Measurements from ENCODE around the gene SLC9A9. TPM values are rescaled to one million over a fixed set of nuclear protein-coding genes. Genes with fewer than 3 reads are reported as not detected.

SLC9A9 gene
- total RNA-seq, 4 donors from 2014 or later: 15.1 to 41.1 (median 20.7) TPM

DNA sequence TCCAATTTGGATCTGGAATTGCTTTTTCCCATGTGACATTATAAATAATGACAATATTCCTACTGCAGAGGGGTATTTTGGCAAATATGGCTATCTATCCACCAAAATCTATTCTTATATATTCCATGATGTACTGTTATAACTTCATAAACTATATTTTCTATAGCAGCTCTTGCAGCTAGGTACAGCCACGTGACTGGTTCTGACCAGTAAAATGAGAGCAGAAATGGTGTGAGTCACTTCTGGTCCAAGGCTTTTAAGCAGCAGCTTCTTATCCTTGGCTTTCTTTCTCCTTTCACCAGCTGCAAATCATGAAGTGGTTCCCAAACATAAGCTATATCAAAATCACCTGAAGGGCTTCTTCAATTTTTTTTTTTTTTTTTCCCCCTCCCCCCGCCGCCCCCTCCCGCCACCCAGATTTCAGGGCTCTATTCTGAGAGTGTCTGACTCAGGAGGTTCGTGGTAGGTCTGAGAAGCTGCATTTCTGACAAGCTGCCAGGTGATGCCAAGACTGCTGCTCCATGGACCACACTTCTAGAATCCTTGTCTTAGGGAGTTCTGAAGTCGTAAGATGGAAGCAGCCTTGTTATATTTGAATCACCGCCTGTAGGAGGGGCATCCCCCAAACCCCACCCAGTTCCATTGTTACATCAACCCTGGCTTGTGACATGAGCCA is 371.2 kb downstream of the SLC9A9 start:
- TF ChIP-seq, protein P1, sequence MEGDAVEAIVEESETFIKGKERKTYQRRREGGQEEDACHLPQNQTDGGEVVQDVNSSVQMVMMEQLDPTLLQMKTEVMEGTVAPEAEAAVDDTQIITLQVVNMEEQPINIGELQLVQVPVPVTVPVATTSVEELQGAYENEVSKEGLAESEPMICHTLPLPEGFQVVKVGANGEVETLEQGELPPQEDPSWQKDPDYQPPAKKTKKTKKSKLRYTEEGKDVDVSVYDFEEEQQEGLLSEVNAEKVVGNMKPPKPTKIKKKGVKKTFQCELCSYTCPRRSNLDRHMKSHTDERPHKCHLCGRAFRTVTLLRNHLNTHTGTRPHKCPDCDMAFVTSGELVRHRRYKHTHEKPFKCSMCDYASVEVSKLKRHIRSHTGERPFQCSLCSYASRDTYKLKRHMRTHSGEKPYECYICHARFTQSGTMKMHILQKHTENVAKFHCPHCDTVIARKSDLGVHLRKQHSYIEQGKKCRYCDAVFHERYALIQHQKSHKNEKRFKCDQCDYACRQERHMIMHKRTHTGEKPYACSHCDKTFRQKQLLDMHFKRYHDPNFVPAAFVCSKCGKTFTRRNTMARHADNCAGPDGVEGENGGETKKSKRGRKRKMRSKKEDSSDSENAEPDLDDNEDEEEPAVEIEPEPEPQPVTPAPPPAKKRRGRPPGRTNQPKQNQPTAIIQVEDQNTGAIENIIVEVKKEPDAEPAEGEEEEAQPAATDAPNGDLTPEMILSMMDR (IDR thresholded peaks at IDR 0.05; ENCODE audit: low read depth): no peak

DNA sequence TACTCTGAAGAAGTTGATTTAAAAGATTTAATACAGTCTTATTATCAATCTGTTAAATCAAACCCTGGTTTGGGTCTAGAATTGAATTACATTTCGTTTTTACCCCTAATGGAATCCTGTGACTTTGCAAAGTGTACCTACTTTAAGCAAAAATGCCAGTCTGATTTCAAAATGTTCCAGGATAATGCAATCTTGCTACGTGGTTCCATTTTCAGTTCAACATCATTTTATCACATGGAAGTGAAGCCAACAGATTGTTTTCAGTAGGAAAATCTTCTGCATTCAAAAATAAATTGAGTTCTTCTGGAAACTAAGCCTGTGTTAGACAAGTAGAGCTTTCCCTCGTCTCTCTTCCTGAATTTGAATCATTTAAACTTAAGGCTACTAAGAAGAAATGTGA is 372.3 kb downstream of the SLC9A9 start:
- TF ChIP-seq, protein P1 (IDR thresholded peaks at IDR 0.05; ENCODE audit: low read depth): no peak

DNA sequence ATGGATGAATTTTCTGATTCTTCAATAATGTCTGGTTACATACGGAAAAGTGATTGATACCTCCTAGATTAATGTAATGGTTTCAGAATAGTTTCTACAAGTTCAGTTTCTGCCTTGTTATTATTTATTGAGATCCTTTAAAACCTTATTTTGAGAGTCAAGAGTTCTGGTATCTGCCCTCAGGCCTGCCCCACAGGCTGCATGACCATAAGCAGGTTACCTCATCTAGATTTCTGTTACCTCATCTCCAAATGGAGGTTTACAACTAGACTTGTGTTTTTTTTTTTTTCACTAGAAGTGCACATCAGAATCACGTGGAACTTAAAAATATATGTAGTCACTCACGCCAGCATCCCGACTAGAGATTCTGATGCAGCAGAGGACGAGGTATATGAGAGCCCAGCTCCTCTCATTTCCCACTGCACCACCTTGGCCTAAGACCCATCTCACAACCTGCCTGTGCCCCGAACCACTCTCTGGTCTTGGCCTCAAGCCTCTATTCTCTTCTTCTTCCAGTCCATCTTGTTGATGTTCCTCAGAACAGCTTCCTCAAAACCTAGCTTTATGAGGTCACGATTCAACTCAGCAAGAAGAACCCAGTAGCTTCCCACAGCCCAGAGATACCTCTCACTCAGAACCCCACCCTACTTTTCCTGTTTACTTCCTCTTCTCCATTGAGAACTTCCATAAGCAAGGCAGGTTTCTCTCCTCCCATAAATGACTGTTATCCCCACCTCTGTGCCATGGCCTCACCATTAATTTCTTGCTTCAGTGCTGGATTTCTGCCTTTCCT is 375.3 kb downstream of the SLC9A9 start:
- TF ChIP-seq, protein P1 (IDR thresholded peaks at IDR 0.05; ENCODE audit: low read depth): no peak

DNA sequence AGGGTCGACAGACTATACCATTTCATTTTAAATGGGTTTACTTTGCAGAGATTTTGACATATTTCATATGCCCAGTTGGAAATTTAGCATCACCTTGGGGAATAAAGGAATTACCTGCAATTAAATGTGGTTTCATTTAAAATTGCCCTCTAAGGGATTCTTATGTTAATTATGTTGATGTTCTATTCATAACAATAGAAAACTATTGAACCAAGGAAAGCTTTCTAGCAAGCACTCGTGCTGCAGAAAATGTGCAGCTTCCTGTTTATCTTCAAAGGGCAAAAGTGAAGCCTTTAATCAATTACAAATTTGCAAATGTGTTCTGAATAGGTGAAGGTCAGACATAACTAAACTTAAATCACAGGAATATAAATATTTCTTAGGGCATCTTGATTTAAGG is 376.6 kb downstream of the SLC9A9 start:
- TF ChIP-seq, protein P1 (IDR thresholded peaks at IDR 0.05; ENCODE audit: low read depth): no peak

DNA sequence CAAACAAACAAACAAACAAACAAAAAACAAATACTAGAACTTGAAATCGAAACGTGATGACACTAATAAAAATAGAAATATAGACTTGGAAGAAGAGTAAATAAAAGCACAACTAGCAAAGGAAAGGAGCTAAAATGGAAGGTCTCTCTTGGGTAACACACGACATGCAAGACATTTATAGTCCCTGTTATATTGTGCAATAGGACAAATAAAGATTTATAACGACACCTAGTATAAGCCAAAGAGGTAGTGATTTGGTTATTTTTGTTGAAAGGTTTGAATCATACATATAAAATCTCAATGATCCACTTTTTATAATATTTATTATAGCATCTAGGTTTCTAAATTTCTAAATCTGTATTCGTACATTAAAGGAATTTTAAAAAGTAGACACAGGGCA is 379.1 kb downstream of the SLC9A9 start:
- TF ChIP-seq, protein P1 (IDR thresholded peaks at IDR 0.05; ENCODE audit: low read depth): no peak

DNA sequence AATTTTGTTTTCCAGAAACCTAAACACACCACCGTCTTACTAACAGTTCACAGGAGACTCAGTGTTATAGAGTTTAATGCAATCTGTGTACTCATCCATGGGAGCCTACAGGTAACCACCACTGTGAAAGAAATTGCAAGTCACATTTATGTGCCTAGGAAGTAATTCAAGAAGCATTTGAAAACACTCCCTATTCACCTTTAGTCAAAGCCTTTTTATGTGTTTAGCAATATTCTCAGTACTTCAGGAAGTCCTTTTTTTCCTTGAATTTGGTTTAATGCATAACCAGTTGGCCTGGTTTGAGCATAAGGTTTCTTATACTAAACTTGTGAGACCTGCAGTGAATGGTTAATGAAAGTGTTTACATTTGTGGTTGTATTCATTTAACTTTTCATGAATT is 382.6 kb downstream of the SLC9A9 start:
- TF ChIP-seq, protein P1 (IDR thresholded peaks at IDR 0.05; ENCODE audit: low read depth): no peak

DNA sequence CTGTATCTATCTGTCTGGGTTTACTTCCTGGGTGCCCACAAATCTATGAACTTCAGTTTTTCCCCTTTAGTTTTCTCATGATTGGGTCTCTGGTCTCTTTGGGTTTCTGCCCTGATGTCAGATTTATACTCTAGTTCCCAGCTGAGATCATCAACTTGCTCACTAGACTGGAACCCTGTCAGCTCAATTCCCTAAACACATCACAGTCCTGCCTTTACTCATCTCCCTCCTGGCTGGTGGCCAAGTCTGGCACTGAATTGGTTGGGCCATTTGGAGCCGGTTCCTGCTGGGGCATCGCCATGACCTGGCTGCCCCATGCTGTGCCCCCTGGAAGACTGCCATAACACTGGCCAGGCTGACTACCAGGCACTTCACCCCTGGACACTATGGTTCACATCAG is 383.4 kb downstream of the SLC9A9 start:
- TF ChIP-seq, protein P1 (IDR thresholded peaks at IDR 0.05; ENCODE audit: low read depth): no peak
